Measurements from ENCODE around the gene MACROH2A2.
"Not testable (repeated sequence)": the region's sequence is repeated elsewhere in the genome, so short reads cannot be mapped to it uniquely, and the experiment has no call there.

MACROH2A2 gene

GRCh38 chr10:70068925-70069324, 16.3 kb downstream of the MACROH2A2 start:
- DNase-seq: no peak

GRCh38 chr10:70069346-70069745, 16.7 kb downstream of the MACROH2A2 start:
- no peak for DNase-seq

- DNase-seq: no peak
Measured at GRCh38 chr10:70070834-70071233, 18.2 kb downstream of the MACROH2A2 start.

- no peak for DNase-seq
Measured at GRCh38 chr10:70074165-70074564, 21.5 kb downstream of the MACROH2A2 start.

- no peak for DNase-seq
Measured at GRCh38 chr10:70074971-70075370, 22.3 kb downstream of the MACROH2A2 start.

- DNase-seq: no peak
Measured at GRCh38 chr10:70078329-70078728, 25.7 kb downstream of the MACROH2A2 start.

- no peak for DNase-seq
Measured at GRCh38 chr10:70078937-70079336, 26.3 kb downstream of the MACROH2A2 start.

GRCh38 chr10:70080789-70081188, 28.1 kb downstream of the MACROH2A2 start:
- not testable (repeated sequence) for DNase-seq

GRCh38 chr10:70084189-70084588, 31.5 kb downstream of the MACROH2A2 start:
- no peak for DNase-seq

GRCh38 chr10:70085975-70086613, 33.4 kb downstream of the MACROH2A2 start:
- no peak for DNase-seq

- DNase-seq: no peak
Measured at GRCh38 chr10:70087616-70088307, 35.1 kb downstream of the MACROH2A2 start.

GRCh38 chr10:70088308-70088698, 35.7 kb downstream of the MACROH2A2 start:
- no peak for DNase-seq

GRCh38 chr10:70090013-70090412, 37.4 kb downstream of the MACROH2A2 start:
- DNase-seq: no peak

- DNase-seq: no peak
Measured at GRCh38 chr10:70090951-70091350, 38.3 kb downstream of the MACROH2A2 start.

- DNase-seq: no peak
Measured at GRCh38 chr10:70092389-70092718, 39.7 kb downstream of the MACROH2A2 start.

GRCh38 chr10:70093335-70093944, 40.8 kb downstream of the MACROH2A2 start:
- no peak for DNase-seq

GRCh38 chr10:70094250-70094649, 41.6 kb downstream of the MACROH2A2 start:
- no peak for DNase-seq

- DNase-seq: no peak
Measured at GRCh38 chr10:70096016-70096704, 43.5 kb downstream of the MACROH2A2 start.

- DNase-seq: no peak
Measured at GRCh38 chr10:70096705-70097420, 44.2 kb downstream of the MACROH2A2 start.

GRCh38 chr10:70097459-70097858, 44.8 kb downstream of the MACROH2A2 start:
- DNase-seq: no peak

- no peak for DNase-seq
Measured at GRCh38 chr10:70098271-70098670, 45.6 kb downstream of the MACROH2A2 start.

- not testable (repeated sequence) for DNase-seq
Measured at GRCh38 chr10:70101068-70101562, 48.5 kb downstream of the MACROH2A2 start.

- no peak for DNase-seq
Measured at GRCh38 chr10:70101668-70102067, 49.0 kb downstream of the MACROH2A2 start.

Measured in KG1 (cell line).